ENCODE data around the gene TUB.

The TUB gene

DNA sequence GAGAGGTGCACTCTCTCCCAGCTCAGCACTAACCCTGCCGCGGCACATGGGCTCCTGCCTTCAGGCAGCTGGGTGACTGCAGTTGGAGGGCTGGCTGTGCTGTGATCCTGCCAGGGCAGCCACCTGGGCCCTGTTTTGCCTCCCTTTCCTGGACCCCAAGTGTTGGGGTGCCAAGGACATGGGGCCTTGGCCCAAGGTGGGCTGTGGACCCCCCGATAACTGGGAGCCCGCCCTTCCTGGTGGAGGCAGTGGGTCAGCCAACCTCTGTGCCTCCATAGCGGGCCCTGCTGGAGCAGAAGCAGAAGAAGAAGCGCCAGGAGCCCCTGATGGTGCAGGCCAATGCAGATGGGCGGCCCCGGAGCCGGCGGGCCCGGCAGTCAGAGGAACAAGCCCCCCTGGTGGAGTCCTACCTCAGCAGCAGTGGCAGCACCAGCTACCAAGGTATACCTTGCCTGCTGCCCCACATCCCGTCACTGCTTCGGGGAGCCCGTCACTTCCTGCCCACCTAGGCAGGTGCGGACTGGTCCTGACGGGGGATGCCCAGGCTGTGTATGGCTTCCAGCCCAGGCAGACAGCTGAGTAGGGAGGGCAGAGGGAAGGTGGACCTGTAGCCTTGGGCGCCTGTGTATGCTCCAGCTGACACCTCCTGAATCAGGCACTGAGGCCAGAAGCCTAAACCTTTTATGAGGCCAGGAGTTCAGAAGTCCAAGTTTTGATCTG, 8.9 kb downstream of the TUB start:
- no peak for DNase-seq (ENCODE audit: low spot score)
- FAIRE-seq = no peak

DNA sequence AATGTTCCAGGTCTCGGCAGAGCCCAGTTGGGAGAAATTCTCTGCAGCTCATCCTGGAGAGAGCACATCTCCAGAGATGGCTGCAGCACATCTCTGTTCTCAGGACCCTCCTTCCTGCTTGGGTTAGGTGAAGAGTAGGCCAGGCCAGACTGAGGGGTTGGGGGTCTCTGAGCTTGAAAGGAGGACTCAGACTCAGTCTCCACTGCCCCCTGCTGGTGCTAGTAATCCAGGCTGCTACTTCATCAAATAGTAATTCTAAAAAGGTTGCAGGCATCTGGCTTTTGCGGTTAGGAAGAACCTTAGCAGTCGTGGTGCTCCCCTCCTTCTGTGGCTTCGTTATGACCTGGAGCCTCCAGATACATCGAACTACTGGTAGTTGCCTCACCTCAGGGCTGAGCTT, 9.7 kb downstream of the TUB start:
- FAIRE-seq = no peak
- peak; percentile 32 for DNase-seq (ENCODE audit: low spot score)

DNA sequence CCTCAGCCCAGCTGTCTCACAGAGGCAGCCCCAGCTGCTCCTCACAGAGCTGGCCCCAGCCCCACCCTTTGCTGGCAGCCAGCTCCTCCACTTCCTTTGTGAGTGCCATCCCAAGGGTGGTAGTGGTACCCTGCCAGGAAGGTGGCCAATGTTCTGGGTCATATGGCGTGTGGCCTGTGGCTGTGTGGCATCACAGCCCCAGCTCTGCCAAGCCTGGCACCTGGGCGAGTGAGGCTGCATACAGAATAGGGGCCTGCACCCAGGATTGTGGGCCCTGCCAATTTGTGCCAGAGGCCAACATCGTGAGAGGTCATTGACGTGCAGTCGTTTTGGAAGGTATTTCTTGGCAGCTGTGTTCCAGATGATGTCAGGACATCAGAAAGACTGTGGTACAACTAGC, 10.7 kb downstream of the TUB start:
- no peak for FAIRE-seq

DNA sequence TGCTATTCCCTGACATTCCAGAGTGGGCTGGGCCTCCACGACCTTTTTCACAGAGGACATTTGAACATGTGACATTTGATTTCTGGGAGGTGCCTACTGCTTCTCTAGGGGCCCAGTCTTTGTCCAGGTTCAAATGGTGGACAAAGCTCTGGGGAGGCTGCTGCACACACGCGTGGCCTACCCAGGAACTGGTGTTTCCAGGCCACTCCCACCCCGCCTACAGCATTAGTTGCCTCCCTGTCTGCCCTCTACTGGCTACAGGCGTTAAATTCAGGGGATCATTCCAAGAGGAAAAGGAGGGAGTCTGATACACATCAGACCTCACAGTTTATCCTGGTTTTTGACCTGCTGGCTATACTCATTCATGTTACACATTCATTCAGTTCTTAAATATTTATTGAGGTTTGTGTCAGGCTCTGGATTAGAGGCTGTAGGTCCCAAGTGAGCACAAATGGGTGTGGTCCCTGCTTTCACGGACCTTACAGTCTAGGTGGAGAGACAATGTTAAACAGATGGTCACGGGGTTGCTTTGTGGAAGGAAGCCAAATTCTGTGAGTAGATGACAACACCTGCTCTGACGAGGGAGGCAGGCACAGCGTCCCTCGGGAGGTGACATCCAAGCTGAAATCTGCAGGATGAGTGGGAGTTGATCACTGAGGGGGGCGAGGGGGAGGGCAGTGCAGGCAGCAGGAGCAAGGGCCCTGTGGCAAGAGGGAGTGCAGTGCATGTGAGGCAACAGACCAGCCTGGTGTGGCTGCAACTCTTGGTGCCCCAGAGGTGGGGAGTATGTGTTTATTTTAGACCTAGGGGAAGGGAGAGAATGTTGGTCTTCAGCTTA, 11.8 kb downstream of the TUB start:
- DNase-seq (ENCODE audit: low spot score) (peak; percentile 85), FAIRE-seq (no peak)

More for the DNA sequence above, 10.7 kb downstream of the TUB start:
- no peak for DNase-seq (ENCODE audit: low spot score)

DNA sequence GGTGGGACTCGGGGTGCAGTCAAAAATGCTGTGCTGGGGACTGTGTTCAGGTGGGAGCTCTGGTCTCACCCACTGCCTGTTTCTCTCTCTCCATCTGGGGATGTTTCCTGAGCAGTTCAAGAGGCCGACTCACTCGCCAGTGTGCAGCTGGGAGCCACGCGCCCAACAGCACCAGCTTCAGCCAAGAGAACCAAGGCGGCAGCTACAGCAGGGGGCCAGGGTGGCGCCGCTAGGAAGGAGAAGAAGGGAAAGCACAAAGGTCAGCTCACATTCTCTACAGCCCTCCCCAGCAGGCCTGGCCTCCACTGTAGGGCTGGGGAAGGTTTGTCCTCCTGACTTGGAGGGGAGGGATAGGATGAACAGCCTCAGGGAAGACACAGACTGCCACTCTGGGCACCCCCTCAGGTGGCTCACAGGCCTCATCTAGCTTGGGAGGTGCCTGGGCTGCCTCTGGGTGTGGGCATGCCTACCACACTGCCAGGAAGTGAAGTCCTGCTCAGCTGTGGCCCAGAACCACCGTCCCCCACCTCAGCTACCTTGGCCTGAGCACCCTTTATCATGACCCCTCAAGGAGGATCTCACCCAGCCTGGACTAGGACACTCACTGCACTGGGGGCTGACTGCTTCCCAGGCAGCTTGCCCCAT, 13.0 kb downstream of the TUB start:
- DNase-seq (ENCODE audit: low spot score) (no peak), FAIRE-seq (no peak)

DNA sequence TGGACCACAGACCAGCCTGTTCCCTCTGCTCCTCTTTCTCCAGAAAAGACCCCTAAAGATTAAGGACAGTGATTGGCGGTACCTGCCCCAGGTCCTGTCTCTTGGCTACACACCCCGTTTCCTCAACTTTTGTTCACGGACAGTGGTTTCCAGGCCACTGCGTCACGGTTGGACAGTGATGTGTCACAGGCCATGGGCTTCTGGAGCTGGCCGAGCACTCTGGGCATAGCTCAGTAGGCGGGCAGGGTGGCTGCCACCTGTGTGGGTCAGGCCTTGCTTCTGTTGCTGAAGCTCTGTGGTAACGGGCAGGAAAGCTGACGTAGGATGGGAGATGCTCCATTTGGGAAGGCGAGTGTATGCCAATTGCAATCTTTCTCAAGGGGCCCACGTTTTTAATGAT, 13.6 kb downstream of the TUB start:
- no peak for DNase-seq (ENCODE audit: low spot score)
- no peak for FAIRE-seq

DNA sequence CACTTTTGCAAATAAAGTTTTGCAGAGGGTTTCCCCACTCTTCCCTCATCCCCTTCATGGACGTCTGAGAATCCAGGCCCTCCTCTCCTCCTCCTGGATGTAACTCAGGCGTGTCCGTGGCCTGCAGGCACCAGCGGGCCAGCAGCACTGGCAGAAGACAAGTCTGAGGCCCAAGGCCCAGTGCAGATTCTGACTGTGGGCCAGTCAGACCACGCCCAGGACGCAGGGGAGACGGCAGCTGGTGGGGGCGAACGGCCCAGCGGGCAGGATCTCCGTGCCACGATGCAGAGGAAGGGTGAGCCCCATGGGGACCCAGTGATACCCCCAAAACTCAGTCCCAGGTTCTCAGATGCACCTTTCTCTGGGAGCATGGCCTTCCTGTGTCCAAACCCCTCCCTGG, 14.4 kb downstream of the TUB start:
- no peak for DNase-seq (ENCODE audit: low spot score)
- no peak for FAIRE-seq

DNA sequence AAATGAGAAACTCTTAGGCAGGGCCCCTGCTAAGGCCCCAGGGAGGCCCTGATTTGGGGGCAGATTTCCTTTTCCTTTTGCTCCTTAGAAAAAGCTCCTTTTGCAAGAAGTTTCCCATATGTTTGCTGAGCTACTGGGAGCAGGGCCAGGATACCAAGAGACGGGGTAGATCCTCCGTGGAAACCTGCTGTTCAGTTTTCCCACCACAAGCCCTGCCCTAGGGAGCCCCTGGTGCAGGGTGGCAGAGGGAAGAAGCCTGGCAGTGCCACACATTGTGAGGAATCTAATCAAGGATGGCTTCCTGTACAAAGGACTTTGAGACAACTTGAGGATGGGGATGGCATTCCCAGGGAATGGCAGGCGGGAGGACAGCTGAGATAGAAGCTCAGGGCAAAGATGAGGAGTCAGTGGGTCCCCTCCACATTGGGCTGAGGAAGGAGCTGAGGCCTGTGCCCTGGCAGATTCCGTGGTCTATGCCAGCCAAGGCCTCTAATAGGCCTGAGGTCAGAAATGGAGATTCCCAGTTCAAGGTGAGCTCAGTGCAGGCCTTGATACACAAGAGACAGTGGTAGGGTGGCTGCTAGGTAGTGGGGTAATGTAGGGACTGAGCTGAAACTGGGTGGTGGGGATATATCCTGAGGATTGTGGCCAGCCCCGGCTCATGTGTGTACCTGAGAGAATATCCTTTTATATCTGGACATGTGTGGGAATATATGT, 15.0 kb downstream of the TUB start:
- DNase-seq (ENCODE audit: low spot score) (no peak), FAIRE-seq (no peak)

DNA sequence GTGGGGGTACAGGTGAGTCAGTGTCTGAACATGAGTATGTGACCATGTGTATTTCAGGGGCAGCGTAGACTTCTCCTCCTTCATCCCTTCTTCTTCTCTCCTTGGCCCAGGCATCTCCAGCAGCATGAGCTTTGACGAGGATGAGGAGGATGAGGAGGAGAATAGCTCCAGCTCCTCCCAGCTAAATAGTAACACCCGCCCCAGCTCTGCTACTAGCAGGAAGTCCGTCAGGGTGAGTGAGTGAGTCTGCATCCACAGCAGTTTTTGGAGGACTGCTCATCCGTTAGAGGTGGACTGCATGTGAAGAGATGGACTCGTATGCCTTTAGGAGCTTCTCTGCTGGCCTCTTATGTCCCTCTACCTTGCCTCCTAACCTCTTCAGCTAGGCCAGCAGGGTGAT, 15.6 kb downstream of the TUB start:
- no peak for FAIRE-seq
- no peak for DNase-seq (ENCODE audit: low spot score)

DNA sequence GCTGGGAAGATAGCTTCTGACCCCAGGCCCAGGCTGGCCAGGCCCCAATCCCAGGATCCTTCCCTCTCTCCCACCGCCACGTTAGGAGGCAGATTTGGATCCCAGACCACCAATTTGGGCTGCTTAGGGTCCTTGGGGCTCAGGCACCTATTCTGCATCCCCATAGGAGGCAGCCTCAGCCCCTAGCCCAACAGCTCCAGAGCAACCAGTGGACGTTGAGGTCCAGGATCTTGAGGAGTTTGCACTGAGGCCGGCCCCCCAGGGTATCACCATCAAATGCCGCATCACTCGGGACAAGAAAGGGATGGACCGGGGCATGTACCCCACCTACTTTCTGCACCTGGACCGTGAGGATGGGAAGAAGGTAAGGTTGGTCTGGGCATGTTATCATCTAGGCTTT, 16.1 kb downstream of the TUB start:
- no peak for FAIRE-seq
- DNase-seq (ENCODE audit: low spot score) = no peak

DNA sequence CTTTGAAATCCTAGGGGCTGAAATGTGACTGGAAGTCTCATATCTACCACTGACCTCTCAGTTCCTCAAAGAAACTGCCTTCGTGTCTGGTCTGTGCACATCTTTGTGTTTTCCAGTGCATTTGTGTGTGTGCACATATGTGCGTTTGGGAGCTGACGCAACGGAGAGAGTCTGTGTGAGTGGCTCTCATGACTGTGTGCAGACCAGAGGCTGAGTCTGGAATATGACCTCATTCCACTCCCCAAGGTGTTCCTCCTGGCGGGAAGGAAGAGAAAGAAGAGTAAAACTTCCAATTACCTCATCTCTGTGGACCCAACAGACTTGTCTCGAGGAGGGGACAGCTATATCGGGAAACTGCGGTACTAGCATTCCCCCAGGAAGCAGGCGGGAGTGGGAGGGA, 16.5 kb downstream of the TUB start:
- FAIRE-seq (no peak), DNase-seq (ENCODE audit: low spot score) (no peak)

DNA sequence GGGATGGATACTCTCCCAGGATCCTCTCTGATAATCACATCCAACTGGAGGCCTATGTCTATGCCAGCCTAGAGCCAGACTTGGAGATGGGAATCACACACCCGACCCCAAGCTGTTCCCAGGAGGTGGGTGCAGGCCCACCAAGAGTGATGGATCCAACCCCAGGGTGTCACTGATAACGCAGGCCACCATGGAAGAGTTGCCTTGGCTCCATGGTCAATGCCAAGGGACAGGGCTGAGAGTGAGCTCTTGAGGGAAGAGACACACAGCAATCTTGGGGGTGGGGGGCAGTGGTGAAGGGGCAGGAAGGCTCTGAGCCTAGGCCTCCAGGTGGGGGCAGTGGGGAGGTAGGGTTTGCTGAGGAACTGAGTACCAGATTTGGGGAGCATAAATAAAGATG, 16.9 kb downstream of the TUB start:
- no peak for FAIRE-seq

DNA sequence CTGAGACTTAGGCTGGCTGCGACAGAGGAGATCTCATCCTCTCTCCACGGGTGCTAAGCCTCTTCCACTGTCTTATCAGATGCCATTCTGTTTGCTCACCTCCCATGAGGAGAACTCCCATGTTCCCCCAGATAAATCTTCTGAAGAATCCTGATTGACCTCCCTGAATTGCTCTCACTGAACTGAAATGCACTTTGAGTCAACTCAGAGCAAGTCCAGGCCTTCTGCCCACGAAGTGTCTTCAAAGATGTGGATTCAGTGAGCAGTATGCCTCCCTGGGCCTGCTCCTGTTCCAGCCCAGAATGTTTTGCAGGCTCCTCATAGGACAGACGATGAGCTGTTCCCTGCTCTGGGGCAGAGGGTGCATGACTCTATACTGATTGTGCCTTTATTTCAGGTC, 17.4 kb downstream of the TUB start:
- DNase-seq (ENCODE audit: low spot score) = no peak
- FAIRE-seq = no peak

More for the DNA sequence above, 16.9 kb downstream of the TUB start:
- no peak for DNase-seq (ENCODE audit: low spot score)

DNA sequence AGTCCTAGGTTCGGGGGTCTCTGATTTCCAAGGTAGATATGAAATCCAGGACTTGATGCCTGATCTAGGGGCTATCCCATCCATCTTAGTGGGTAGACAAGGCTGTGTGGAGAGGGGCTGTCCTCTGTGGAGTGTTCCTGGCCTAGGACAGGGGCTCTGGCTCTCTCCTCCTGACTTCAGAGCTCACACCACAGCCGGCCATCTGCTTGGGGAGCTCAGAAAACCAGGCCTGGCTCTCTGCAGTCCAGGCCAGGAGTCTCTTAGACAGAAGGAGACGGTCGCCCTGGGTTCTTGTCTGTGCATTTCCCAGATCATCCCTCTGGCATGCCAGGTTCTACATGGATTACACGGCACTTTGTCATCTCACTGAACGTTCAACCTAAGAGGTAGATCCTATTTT, 17.9 kb downstream of the TUB start:
- DNase-seq (ENCODE audit: low spot score) = no peak
- FAIRE-seq = no peak

DNA sequence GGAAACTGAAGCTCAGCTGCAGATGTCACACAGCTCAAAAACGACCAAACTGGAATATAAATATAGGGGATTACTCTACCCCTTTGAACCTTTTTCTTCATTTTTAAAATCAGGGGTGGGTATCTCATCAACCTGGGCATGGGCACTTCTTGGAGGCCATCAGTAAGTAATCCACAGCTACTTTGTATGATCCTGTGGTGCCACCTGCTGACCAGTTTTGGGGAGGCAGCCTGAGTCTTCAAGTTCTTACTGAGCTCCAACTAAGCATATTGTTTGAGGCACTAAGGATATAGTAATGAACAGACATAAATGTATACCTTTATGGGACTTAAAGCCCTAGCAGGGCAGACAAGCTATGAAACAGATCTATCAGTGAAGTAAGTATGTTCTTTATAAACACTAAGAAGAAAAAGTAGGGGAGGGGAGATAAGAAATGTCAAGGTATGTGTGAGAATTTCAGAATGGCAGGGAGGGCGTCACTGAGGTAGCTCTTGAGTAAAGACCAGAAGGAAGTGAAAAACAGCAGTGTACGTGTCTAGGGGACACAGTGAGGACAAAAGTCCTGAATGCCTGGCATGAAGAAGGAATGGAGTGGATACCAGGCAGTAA, 18.4 kb downstream of the TUB start:
- FAIRE-seq (no peak), DNase-seq (ENCODE audit: low spot score) (peak; percentile 66)

DNA sequence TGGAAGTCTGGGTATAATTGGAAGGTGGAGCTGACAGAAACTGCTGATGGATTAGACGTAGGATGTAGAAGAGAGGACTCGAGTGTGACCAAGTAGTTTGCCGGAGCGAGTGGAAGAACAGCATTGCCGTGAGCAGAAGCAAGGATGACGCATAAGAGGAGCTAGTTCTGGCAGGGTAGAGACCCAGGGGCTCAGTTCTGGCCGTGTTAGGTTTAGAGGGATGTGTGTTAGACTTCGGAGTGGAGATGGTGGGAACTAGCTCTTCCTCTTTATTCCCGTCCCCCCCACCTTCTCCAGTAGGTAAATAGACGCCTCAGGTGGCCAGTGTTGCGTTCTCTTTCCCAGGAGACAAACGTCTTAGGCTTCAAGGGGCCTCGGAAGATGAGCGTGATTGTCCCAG, 19.1 kb downstream of the TUB start:
- no peak for DNase-seq (ENCODE audit: low spot score)
- no peak for FAIRE-seq

DNA sequence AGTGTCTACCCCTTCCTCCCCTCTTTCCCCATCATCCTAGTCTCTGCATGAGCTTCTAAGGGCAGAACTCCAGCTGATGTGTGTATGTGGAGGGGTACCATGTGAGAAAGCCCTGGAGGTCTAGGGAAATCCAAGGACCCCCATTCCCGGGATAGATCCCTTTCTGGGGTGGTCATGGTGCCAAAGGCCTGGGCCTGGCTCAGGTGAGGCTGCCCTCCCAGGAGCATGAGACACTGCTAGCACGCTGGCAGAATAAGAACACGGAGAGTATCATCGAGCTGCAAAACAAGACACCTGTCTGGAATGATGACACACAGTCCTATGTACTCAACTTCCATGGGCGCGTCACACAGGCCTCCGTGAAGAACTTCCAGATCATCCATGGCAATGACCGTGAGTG, 19.6 kb downstream of the TUB start:
- FAIRE-seq = no peak
- DNase-seq (ENCODE audit: low spot score) = no peak

DNA sequence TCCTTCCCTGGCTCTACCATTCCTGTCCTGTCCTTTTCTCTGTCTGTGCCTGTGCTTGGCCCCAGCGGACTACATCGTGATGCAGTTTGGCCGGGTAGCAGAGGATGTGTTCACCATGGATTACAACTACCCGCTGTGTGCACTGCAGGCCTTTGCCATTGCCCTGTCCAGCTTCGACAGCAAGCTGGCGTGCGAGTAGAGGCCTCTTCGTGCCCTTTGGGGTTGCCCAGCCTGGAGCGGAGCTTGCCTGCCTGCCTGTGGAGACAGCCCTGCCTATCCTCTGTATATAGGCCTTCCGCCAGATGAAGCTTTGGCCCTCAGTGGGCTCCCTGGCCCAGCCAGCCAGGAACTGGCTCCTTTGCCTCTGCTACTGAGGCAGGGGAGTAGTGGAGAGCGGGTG, 20.4 kb downstream of the TUB start:
- FAIRE-seq (no peak), DNase-seq (ENCODE audit: low spot score) (no peak)

DNA sequence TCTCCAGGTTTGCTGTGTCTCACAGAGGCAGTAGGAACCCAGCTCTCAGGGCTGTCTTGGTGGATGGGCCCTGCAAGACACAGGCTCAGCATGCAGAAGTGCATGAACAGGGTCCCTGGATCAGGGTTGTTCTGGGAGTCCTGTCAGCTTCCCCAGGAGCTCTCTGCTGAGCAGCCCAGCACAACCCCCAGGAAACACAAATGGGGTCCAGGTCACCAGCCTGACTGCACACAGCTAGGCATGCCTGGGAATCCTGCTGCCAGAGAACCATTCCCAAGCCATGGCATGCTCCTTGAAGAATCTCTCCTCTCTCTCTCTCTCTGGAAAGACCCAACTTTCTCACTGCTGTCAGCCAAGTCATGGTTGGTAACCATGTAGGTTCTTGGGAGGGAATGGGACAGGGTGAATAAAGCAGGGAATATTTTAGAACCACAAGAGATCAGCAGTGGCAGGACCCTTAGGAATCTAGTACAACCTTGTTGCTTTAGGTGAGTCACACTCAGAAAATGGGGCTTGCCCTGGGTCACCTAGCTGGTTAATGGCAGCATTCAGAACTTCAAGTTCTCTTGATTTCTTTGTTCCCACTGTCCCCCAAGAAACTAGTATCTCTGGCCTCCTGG, 21.4 kb downstream of the TUB start:
- DNase-seq (ENCODE audit: low spot score) (no peak), FAIRE-seq (no peak)

DNA sequence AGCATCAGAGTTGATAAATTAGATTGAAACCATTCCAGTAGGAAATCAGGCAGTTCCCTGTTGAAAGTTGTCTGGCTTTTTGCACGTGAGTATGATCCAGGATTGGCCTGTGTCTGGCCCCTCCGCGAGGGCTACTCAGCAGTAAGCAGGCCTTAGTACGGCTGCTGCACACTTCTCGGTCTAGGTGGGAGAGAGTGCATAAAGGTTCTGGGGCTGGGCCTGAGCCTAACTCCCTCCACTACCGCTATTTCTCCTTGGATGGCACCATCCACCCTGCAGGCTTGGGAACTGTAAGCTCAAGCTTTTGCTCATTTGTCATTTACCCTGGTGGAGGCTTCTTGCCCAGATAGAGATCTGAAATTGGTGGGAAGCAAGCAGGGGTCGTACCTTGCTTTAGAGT, 22.0 kb downstream of the TUB start:
- FAIRE-seq (no peak), DNase-seq (ENCODE audit: low spot score) (no peak)

DNA sequence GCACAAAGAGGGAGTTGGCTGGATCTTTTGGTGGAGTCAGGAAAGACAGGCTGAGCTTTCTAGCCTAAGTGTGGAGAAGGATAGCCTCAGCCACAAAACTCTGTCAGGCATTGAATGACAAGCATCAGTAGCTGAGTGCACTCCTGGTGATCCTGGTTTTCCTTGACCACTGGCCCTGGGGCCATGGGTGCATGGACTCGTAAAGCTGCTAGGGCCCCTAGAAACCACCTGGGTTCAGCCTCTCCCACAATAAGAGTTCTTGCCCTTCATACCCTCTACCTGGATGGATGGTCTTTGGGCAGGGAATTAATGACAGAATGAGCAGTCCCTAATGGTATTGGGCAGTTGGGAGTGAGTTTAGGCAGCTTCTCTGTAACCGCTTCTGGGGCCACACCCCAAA, 22.9 kb downstream of the TUB start:
- FAIRE-seq (no peak), DNase-seq (ENCODE audit: low spot score) (no peak)

Data from urothelium cell line (cell line).